ENCODE data around the gene SVIP. TPM values are rescaled to one million over a fixed set of nuclear protein-coding genes. Genes with fewer than 3 reads are reported as not detected.

Gene SVIP
- polyA plus RNA-seq, 1 of the 3 experiments (the other 2 are of a cell fraction): 6.0 TPM

DNA sequence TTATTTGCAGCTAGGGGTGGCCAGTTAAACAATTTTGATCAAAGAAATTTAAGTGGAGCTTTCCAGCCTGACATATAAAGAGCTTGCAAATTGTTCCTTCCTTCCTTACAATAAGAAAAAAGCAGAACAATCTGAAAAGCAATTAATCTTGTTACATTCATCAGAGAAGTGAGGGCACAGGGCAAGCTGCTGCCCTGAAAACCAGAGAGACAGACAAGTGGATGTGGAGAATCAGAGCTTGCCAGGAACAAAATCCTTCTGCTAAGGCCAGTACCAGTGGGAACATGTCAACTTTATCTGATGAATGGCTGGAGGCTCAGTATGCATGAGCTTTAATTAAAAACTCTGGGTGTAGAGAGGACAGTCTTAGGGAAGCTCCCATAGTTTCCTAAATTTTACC lies 21.9 kb upstream of the SVIP start:
- ChIA-PET POLR2A (no interaction called here), CTCF (interaction anchor here (4.9 kb wide), 1 partner anchor 24 kb away, joined by 19 read pairs; no protein-coding TSS in a partner anchor)
- H3K27me3 ChIP-seq (ENCODE audit: insufficient read depth): no peaks in the 10 kb centered on the region
- H3F3A ChIP-seq (replicated peaks; ENCODE audit: insufficient read depth): no peaks in the 10 kb centered on the region
- H3K4me1 ChIP-seq (ENCODE audit: control insufficient read depth in 1 of 2, insufficient read depth in 2 of 2, low read depth in 1 of 2, low read length in 1 of 2): no peaks in the 10 kb centered on the region
- H3K36me3 ChIP-seq (replicated peaks in 1 of 2; ENCODE audit: control insufficient read depth in 1 of 2, insufficient read depth in 2 of 2, low read length in 1 of 2): no peaks in the 10 kb centered on the region
- no peaks in the 10 kb centered on the region for H4K20me1 ChIP-seq (ENCODE audit: insufficient read depth)
- DNase-seq: no peak
- H3K27ac ChIP-seq (ENCODE audit: low read depth in 2 of 2, low read length in 1 of 2): no peak overlapping the region
- no peaks in the 10 kb centered on the region for H3K9me3 ChIP-seq
- no peak overlapping the region for H3K9ac ChIP-seq
- H2AFZ ChIP-seq (ENCODE audit: low read depth): no peak overlapping the region
- H3K79me2 ChIP-seq (ENCODE audit: insufficient read depth): no peaks in the 10 kb centered on the region
- H3K4me3 ChIP-seq (ENCODE audit: low read depth in 2 of 2, low read length in 1 of 2): no peak overlapping the region
- no peaks in the 10 kb centered on the region for H3K9me2 ChIP-seq
- no peak overlapping the region for H3K4me2 ChIP-seq
- TF ChIP-seq SIN3A (IDR thresholded peaks at IDR 0.05; ENCODE audit: borderline replicate concordance, low read depth, low read length) (no peak), TCF12 (IDR thresholded peaks at IDR 0.05) (no peak), NFIC (IDR thresholded peaks at IDR 0.05; ENCODE audit: borderline replicate concordance) (no peak), GATA2 (CRISPR knock-in tag; IDR thresholded peaks at IDR 0.05) (no peak), EZH2phosphoT487 (IDR thresholded peaks at IDR 0.05; ENCODE audit: borderline replicate concordance, low read depth) (no peak), MEF2A (IDR thresholded peaks at IDR 0.05; ENCODE audit: borderline replicate concordance, low read depth) (no peak), FOXJ3 (CRISPR knock-in tag; IDR thresholded peaks at IDR 0.05) (no peak), ELF1 (IDR thresholded peaks at IDR 0.05) (no peak)
- TF ChIP-seq, protein P1, sequence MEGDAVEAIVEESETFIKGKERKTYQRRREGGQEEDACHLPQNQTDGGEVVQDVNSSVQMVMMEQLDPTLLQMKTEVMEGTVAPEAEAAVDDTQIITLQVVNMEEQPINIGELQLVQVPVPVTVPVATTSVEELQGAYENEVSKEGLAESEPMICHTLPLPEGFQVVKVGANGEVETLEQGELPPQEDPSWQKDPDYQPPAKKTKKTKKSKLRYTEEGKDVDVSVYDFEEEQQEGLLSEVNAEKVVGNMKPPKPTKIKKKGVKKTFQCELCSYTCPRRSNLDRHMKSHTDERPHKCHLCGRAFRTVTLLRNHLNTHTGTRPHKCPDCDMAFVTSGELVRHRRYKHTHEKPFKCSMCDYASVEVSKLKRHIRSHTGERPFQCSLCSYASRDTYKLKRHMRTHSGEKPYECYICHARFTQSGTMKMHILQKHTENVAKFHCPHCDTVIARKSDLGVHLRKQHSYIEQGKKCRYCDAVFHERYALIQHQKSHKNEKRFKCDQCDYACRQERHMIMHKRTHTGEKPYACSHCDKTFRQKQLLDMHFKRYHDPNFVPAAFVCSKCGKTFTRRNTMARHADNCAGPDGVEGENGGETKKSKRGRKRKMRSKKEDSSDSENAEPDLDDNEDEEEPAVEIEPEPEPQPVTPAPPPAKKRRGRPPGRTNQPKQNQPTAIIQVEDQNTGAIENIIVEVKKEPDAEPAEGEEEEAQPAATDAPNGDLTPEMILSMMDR (IDR thresholded peaks at IDR 0.05): no peak
- TF ChIP-seq, protein P2, sequence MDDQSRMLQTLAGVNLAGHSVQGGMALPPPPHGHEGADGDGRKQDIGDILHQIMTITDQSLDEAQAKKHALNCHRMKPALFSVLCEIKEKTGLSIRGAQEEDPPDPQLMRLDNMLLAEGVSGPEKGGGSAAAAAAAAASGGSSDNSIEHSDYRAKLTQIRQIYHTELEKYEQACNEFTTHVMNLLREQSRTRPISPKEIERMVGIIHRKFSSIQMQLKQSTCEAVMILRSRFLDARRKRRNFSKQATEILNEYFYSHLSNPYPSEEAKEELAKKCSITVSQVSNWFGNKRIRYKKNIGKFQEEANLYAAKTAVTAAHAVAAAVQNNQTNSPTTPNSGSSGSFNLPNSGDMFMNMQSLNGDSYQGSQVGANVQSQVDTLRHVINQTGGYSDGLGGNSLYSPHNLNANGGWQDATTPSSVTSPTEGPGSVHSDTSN (IDR thresholded peaks at IDR 0.05): no peak
- TF ChIP-seq, protein P3, sequence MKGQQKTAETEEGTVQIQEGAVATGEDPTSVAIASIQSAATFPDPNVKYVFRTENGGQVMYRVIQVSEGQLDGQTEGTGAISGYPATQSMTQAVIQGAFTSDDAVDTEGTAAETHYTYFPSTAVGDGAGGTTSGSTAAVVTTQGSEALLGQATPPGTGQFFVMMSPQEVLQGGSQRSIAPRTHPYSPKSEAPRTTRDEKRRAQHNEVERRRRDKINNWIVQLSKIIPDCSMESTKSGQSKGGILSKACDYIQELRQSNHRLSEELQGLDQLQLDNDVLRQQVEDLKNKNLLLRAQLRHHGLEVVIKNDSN (IDR thresholded peaks at IDR 0.05; ENCODE audit: borderline replicate concordance, low read depth): no peak
- TF ChIP-seq, protein P4, sequence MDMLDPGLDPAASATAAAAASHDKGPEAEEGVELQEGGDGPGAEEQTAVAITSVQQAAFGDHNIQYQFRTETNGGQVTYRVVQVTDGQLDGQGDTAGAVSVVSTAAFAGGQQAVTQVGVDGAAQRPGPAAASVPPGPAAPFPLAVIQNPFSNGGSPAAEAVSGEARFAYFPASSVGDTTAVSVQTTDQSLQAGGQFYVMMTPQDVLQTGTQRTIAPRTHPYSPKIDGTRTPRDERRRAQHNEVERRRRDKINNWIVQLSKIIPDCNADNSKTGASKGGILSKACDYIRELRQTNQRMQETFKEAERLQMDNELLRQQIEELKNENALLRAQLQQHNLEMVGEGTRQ (IDR thresholded peaks at IDR 0.05; ENCODE audit: borderline replicate concordance, low read depth, low read length): no peak
- TF ChIP-seq, protein P5, sequence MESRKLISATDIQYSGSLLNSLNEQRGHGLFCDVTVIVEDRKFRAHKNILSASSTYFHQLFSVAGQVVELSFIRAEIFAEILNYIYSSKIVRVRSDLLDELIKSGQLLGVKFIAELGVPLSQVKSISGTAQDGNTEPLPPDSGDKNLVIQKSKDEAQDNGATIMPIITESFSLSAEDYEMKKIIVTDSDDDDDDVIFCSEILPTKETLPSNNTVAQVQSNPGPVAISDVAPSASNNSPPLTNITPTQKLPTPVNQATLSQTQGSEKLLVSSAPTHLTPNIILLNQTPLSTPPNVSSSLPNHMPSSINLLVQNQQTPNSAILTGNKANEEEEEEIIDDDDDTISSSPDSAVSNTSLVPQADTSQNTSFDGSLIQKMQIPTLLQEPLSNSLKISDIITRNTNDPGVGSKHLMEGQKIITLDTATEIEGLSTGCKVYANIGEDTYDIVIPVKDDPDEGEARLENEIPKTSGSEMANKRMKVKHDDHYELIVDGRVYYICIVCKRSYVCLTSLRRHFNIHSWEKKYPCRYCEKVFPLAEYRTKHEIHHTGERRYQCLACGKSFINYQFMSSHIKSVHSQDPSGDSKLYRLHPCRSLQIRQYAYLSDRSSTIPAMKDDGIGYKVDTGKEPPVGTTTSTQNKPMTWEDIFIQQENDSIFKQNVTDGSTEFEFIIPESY (IDR thresholded peaks at IDR 0.05; ENCODE audit: borderline replicate concordance, low read depth): no peak
- TF ChIP-seq, protein P6, sequence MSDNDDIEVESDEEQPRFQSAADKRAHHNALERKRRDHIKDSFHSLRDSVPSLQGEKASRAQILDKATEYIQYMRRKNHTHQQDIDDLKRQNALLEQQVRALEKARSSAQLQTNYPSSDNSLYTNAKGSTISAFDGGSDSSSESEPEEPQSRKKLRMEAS (IDR thresholded peaks at IDR 0.05; ENCODE audit: low read depth): no peak
- TF ChIP-seq, protein P7, sequence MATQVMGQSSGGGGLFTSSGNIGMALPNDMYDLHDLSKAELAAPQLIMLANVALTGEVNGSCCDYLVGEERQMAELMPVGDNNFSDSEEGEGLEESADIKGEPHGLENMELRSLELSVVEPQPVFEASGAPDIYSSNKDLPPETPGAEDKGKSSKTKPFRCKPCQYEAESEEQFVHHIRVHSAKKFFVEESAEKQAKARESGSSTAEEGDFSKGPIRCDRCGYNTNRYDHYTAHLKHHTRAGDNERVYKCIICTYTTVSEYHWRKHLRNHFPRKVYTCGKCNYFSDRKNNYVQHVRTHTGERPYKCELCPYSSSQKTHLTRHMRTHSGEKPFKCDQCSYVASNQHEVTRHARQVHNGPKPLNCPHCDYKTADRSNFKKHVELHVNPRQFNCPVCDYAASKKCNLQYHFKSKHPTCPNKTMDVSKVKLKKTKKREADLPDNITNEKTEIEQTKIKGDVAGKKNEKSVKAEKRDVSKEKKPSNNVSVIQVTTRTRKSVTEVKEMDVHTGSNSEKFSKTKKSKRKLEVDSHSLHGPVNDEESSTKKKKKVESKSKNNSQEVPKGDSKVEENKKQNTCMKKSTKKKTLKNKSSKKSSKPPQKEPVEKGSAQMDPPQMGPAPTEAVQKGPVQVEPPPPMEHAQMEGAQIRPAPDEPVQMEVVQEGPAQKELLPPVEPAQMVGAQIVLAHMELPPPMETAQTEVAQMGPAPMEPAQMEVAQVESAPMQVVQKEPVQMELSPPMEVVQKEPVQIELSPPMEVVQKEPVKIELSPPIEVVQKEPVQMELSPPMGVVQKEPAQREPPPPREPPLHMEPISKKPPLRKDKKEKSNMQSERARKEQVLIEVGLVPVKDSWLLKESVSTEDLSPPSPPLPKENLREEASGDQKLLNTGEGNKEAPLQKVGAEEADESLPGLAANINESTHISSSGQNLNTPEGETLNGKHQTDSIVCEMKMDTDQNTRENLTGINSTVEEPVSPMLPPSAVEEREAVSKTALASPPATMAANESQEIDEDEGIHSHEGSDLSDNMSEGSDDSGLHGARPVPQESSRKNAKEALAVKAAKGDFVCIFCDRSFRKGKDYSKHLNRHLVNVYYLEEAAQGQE (IDR thresholded peaks at IDR 0.05; ENCODE audit: low read depth, low read length): no peak

All from SK-N-SH (cell line).